Measurements from ENCODE around the gene ANHX. TPM values are rescaled to one million over a fixed set of nuclear protein-coding genes. Genes with fewer than 3 reads are reported as not detected.

Gene ANHX
- total and polyA plus RNA-seq, 2 donors (not counting 1 experiment from before 2014, with no cell fraction given) = not detected

GRCh38 chr12:133234971-133235370 is 706 bp downstream of the ANHX start:
- Mint-ChIP-seq H3K4me1 (no peaks in the 10 kb centered on the region), H3K9me3 (ENCODE audit: insufficient read depth) (no peaks in the 10 kb centered on the region), H3K27me3 (no peaks in the 10 kb centered on the region), H3K4me3 (no peak overlapping the region), H3K27ac (no peak overlapping the region)
- Histone ChIP-seq H3K4me1 (ENCODE audit: control insufficient read depth in 2 of 2, insufficient read depth in 2 of 2, low read length in 2 of 2) (no peaks in the 10 kb centered on the region), H3K9ac (ENCODE audit: low read length) (no peak overlapping the region), H2AFZ (ENCODE audit: insufficient read depth, low read depth, low read length, poor library complexity, severe bottlenecking) (no peak overlapping the region), H4K20me1 (ENCODE audit: control insufficient read depth, insufficient read depth, low read length, poor library complexity, severe bottlenecking) (no peaks in the 10 kb centered on the region), H3K27me3 (replicated peaks in 1 of 4; ENCODE audit: control extremely low read depth in 1 of 4, control insufficient read depth in 3 of 4, insufficient read depth in 4 of 4, low read length in 3 of 4) (no peaks in the 10 kb centered on the region), H3K4me2 (replicated peaks; ENCODE audit: low read depth, low read length, poor library complexity, severe bottlenecking) (no peak overlapping the region), H3K36me3 (replicated peaks in 1 of 2; ENCODE audit: control extremely low read depth in 1 of 2, control insufficient read depth in 1 of 2, extremely low read depth in 1 of 2, insufficient read depth in 2 of 2, low read length in 1 of 2) (no peaks in the 10 kb centered on the region), H3K27ac (ENCODE audit: low read length in 2 of 2) (no peak overlapping the region), H3K9me3 (ENCODE audit: control extremely low read depth in 1 of 3, control insufficient read depth in 2 of 3, insufficient read depth in 1 of 3, low read length in 2 of 3) (peaks cover 0 to 69% (median 3%) of the 10 kb centered on the region in 3 donors), H3K79me2 (ENCODE audit: control insufficient read depth, insufficient read depth, low read length) (no peaks in the 10 kb centered on the region), H3K4me3 (ENCODE audit: control extremely low read depth in 1 of 5, extremely low read depth in 1 of 5, insufficient read depth in 1 of 5, low read depth in 2 of 5, low read length in 4 of 5) (no peak overlapping the region)
- intact Hi-C loops (cut with micrococcal nuclease) = no loop called here
- ATAC-seq (ENCODE audit: low read depth) (no peak), DNase-seq (no peak)
- TF ChIP-seq EZH2 (IDR thresholded peaks at IDR 0.05; ENCODE audit: borderline replicate concordance, insufficient read depth, low read depth, low read length, poor library complexity, severe bottlenecking) = no peak
- no peak for TF ChIP-seq CTCF (IDR thresholded peaks at IDR 0.05)
- WGBS (ENCODE audit: insufficient coverage) = 76% methylated on average over 19 of the region's 20 CpGs
- POLR2A ChIA-PET = no interaction called here
- CTCF ChIA-PET = no interaction called here

- H3K36me3 ChIP-seq (replicated peaks in 1 of 2; ENCODE audit: control extremely low read depth in 1 of 2, control insufficient read depth in 1 of 2, extremely low read depth in 1 of 2, insufficient read depth in 2 of 2, low read length in 1 of 2) = no peaks in the 10 kb centered on the region
- no peaks in the 10 kb centered on the region for H3K4me1 Mint-ChIP-seq
- H4K20me1 ChIP-seq (ENCODE audit: control insufficient read depth, insufficient read depth, low read length, poor library complexity, severe bottlenecking) = no peaks in the 10 kb centered on the region
- no peak overlapping the region for H3K4me3 ChIP-seq (ENCODE audit: control extremely low read depth in 1 of 5, extremely low read depth in 1 of 5, insufficient read depth in 1 of 5, low read depth in 2 of 5, low read length in 4 of 5)
- intact Hi-C loops (cut with micrococcal nuclease) = no loop called here
- TF ChIP-seq CTCF (IDR thresholded peaks at IDR 0.05) = no peak
- TF ChIP-seq EZH2 (IDR thresholded peaks at IDR 0.05; ENCODE audit: borderline replicate concordance, insufficient read depth, low read depth, low read length, poor library complexity, severe bottlenecking) = no peak
- POLR2A ChIA-PET = no interaction called here
- H3K27me3 ChIP-seq (replicated peaks in 1 of 4; ENCODE audit: control extremely low read depth in 1 of 4, control insufficient read depth in 3 of 4, insufficient read depth in 4 of 4, low read length in 3 of 4) = no peaks in the 10 kb centered on the region
- no peak overlapping the region for H2AFZ ChIP-seq (ENCODE audit: insufficient read depth, low read depth, low read length, poor library complexity, severe bottlenecking)
- H3K9ac ChIP-seq (ENCODE audit: low read length) = no peak overlapping the region
- WGBS (ENCODE audit: insufficient coverage) = 94% methylated on average over 18 of the region's 18 CpGs
- DNase-seq (no peak), ATAC-seq (ENCODE audit: low read depth) (no peak)
- H3K27me3 Mint-ChIP-seq = no peaks in the 10 kb centered on the region
- H3K4me1 ChIP-seq (ENCODE audit: control insufficient read depth in 2 of 2, insufficient read depth in 2 of 2, low read length in 2 of 2) = no peaks in the 10 kb centered on the region
- H3K79me2 ChIP-seq (ENCODE audit: control insufficient read depth, insufficient read depth, low read length) = no peaks in the 10 kb centered on the region
- no peak overlapping the region for H3K4me2 ChIP-seq (replicated peaks; ENCODE audit: low read depth, low read length, poor library complexity, severe bottlenecking)
- no peak overlapping the region for H3K4me3 Mint-ChIP-seq
- CTCF ChIA-PET = no interaction called here
- no peak overlapping the region for H3K27ac ChIP-seq (ENCODE audit: low read length in 2 of 2)
- no peak overlapping the region for H3K27ac Mint-ChIP-seq
- H3K9me3 Mint-ChIP-seq (ENCODE audit: insufficient read depth) = no peaks in the 10 kb centered on the region
- H3K9me3 ChIP-seq (ENCODE audit: control extremely low read depth in 1 of 3, control insufficient read depth in 2 of 3, insufficient read depth in 1 of 3, low read length in 2 of 3) = peaks cover 0 to 72% (median under 1%) of the 10 kb centered on the region in 3 donors
Measured at GRCh38 chr12:133233993-133234564, 1.6 kb downstream of the ANHX start.

Data from B cell (primary cell).